Neural progenitor cell (in vitro differentiated cells): Measurements from ENCODE around the gene SLC34A2. TPM values are rescaled to one million over a fixed set of nuclear protein-coding genes. Genes with fewer than 3 reads are reported as not detected.
"Not testable (repeated sequence)": the region's sequence is repeated elsewhere in the genome, so short reads cannot be mapped to it uniquely, and the experiment has no call there.

Experiments
- DNase-seq: peaks from one replicate; pipeline ENCODE4 v3.0.0-alpha.2; 2016; ENCODE audit warnings: low spot score
- H2AFZ ChIP-seq: fragments of 200-600 bp; sonication (generic); replicated peaks from 2 replicates; pipeline ENCODE4 v1.6.1; 2016; ENCODE audit warnings: antibody characterized with exemption
- H3F3A ChIP-seq: fragments of 200-600 bp; sonication (generic); 2 replicates; pipeline ENCODE4 v1.6.1; 2016; ENCODE audit warnings: antibody characterized with exemption, low read depth
- H3K27ac ChIP-seq: fragments of 200-600 bp; sonication (generic); 2 replicates; pipeline ENCODE4 v1.5.1; 2016; ENCODE audit warnings: mild to moderate bottlenecking
- H3K27me3 ChIP-seq: fragments of 200-600 bp; sonication (generic); 2 replicates; pipeline ENCODE4 v1.6.1; 2016; ENCODE audit warnings: mild to moderate bottlenecking, moderate library complexity
- H3K36me3 ChIP-seq: fragments of 200-600 bp; sonication (generic); 2 replicates; pipeline ENCODE4 v1.5.1; 2016
- H3K4me1 ChIP-seq: fragments of 200-600 bp; sonication (generic); 2 replicates; pipeline ENCODE4 v1.6.1; 2016; ENCODE audit warnings: mixed run types
- H3K4me2 ChIP-seq: fragments of 200-600 bp; sonication (generic); 2 replicates; pipeline ENCODE4 v1.6.1; 2016
- H3K4me3 ChIP-seq: fragments of 200-600 bp; sonication (generic); 2 replicates; pipeline ENCODE4 v1.5.1; 2016
- H3K79me2 ChIP-seq: fragments of 200-600 bp; sonication (generic); 2 replicates; pipeline ENCODE4 v1.6.1; 2016; ENCODE audit warnings: low read depth
- H3K9ac ChIP-seq: fragments of 200-600 bp; sonication (generic); 2 replicates; pipeline ENCODE4 v1.6.1; 2016
- H3K9me3 ChIP-seq: fragments of 200-600 bp; sonication (generic); 2 replicates; pipeline ENCODE4 v1.5.1; 2016; ENCODE audit warnings: low read depth
- H4K20me1 ChIP-seq: fragments of 200-600 bp; sonication (generic); 2 replicates; pipeline ENCODE4 v1.6.1; 2016; ENCODE audit warnings: low read depth
- H3K27ac Mint-ChIP-seq: 3 replicates; pipeline ENCODE4 v1.8.0; 2021; ENCODE audit warnings: mixed read lengths
- H3K27me3 Mint-ChIP-seq: 2 replicates; pipeline ENCODE4 v1.8.0; 2022; ENCODE audit warnings: low read depth, mild to moderate bottlenecking, inconsistent platforms, moderate library complexity, mixed read lengths; ENCODE audit not compliant: insufficient read depth
- H3K36me3 Mint-ChIP-seq: 3 replicates; pipeline ENCODE4 v1.8.0; 2021; ENCODE audit warnings: mixed read lengths
- H3K4me1 Mint-ChIP-seq: 3 replicates; pipeline ENCODE4 v1.8.0; 2021; ENCODE audit warnings: mixed read lengths
- H3K4me3 Mint-ChIP-seq: 3 replicates; pipeline ENCODE4 v1.8.0; 2021; ENCODE audit warnings: mild to moderate bottlenecking, moderate library complexity, mixed read lengths
- H3K9me3 Mint-ChIP-seq: 3 replicates; pipeline ENCODE4 v1.8.0; 2020; ENCODE audit warnings: mixed read lengths
- EZH2 ChIP-seq: fragments of 200-600 bp; sonication (generic); IDR thresholded peaks from 2 replicates; pipeline ENCODE4 v1.6.1; 2017; ENCODE audit warnings: antibody characterized with exemption, mild to moderate bottlenecking, moderate library complexity
- EZH2phosphoT487 ChIP-seq: fragments of 200-600 bp; sonication (generic); IDR thresholded peaks from 2 replicates; pipeline ENCODE4 v1.6.1; 2017; ENCODE audit warnings: antibody characterized with exemption
- total RNA-seq: library from RNA; depleted of rRNA; stranded (reverse); fragments of >200 nt; gene quantifications from 2 replicates; pipeline ENCODE4 v1.2.3, GENCODE V29; 2015; ENCODE audit warnings: low replicate concordance
- TF ChIP-seq, protein P1 (sequence below): fragments of 200-600 bp; sonication (generic); IDR thresholded peaks from 2 replicates; pipeline ENCODE4 v1.5.1; 2017; ENCODE audit warnings: antibody characterized with exemption, mild to moderate bottlenecking

The SLC34A2 gene
- total RNA-seq, 1 donor from 2014 or later, result not detected

DNA sequence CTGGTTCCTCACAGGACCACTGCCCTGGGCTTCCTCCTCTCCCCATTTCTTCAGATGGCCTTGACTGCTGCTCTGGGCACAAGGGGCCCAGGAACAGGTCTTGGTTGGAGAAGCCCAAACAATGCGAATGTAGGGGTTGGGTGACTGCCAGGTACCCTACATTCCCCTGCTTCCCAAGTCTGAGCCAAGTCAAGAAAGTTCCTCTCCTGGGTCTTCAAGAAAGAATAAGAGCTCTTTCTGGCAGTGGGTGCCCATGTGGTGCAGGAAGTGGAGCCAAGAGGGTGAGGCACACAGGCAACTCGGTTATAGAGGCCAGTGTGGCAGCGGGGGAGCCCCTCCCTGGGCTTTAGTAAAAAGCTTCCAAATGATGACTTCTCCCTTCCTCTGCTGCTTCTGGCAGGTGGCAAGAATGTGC, 2.7 kb downstream of the SLC34A2 start:
- Mint-ChIP-seq H3K4me1 (peaks cover 29% of the 10 kb centered on the region), H3K4me3 (no peak overlapping the region), H3K36me3 (no peaks in the 10 kb centered on the region), H3K27ac (no peak overlapping the region), H3K9me3 (peaks cover 2% of the 10 kb centered on the region), H3K27me3 (peaks cover 29% of the 10 kb centered on the region)
- no peak for DNase-seq
- Histone ChIP-seq H3K36me3 (no peaks in the 10 kb centered on the region), H3K4me3 (no peak overlapping the region), H2AFZ (no peak overlapping the region), H3K79me2 (no peaks in the 10 kb centered on the region), H3K9me3 (no peaks in the 10 kb centered on the region), H3K27ac (no peak overlapping the region), H3K9ac (no peak overlapping the region), H3K4me2 (no peak overlapping the region), H3K4me1 (peaks cover 46% of the 10 kb centered on the region), H3F3A (peaks cover 46% of the 10 kb centered on the region), H3K27me3 (peaks cover 60% of the 10 kb centered on the region), H4K20me1 (no peaks in the 10 kb centered on the region)
- TF ChIP-seq EZH2, result no peak
- TF ChIP-seq, protein P1, sequence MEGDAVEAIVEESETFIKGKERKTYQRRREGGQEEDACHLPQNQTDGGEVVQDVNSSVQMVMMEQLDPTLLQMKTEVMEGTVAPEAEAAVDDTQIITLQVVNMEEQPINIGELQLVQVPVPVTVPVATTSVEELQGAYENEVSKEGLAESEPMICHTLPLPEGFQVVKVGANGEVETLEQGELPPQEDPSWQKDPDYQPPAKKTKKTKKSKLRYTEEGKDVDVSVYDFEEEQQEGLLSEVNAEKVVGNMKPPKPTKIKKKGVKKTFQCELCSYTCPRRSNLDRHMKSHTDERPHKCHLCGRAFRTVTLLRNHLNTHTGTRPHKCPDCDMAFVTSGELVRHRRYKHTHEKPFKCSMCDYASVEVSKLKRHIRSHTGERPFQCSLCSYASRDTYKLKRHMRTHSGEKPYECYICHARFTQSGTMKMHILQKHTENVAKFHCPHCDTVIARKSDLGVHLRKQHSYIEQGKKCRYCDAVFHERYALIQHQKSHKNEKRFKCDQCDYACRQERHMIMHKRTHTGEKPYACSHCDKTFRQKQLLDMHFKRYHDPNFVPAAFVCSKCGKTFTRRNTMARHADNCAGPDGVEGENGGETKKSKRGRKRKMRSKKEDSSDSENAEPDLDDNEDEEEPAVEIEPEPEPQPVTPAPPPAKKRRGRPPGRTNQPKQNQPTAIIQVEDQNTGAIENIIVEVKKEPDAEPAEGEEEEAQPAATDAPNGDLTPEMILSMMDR, result no peak

DNA sequence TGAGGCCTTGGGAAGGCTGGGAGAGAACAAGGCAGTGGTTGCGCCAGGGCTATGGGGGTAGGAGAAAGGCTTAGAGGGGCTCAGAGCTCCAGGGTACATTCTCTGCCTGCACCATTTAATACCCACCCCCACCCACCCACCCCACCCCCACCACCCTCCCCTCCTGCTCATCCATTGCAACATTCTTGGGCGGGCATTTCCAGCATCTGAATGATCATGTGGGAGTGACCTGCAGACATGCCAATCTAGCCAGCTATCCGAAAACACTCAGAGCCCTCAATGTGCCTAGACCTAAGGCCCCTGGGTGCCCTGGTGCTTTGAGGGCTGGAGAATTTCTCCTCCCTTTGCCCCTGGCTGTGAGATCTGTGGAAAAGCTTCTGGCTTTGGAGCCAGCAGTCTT, 3.1 kb downstream of the SLC34A2 start:
- Mint-ChIP-seq H3K36me3 (no peaks in the 10 kb centered on the region), H3K27me3 (peaks cover 26% of the 10 kb centered on the region), H3K27ac (no peak overlapping the region), H3K4me1 (peaks cover 33% of the 10 kb centered on the region), H3K4me3 (no peak overlapping the region), H3K9me3 (peaks cover 2% of the 10 kb centered on the region)
- TF ChIP-seq, protein P1, result no peak
- TF ChIP-seq EZH2phosphoT487 (no peak), EZH2 (no peak)
- no peaks in the 10 kb centered on the region for H3K36me3 ChIP-seq
- no peak overlapping the region for H2AFZ ChIP-seq
- H3K27ac ChIP-seq, result no peak overlapping the region
- H3K9me3 ChIP-seq, result no peaks in the 10 kb centered on the region
- H4K20me1 ChIP-seq, result no peaks in the 10 kb centered on the region
- no peak overlapping the region for H3K4me2 ChIP-seq
- no peak overlapping the region for H3K9ac ChIP-seq
- no peaks in the 10 kb centered on the region for H3K79me2 ChIP-seq
- no peak overlapping the region for H3K4me3 ChIP-seq
- DNase-seq, result no peak
- peaks cover 46% of the 10 kb centered on the region for H3F3A ChIP-seq
- peaks cover 50% of the 10 kb centered on the region for H3K4me1 ChIP-seq
- H3K27me3 ChIP-seq, result peaks cover 56% of the 10 kb centered on the region

DNA sequence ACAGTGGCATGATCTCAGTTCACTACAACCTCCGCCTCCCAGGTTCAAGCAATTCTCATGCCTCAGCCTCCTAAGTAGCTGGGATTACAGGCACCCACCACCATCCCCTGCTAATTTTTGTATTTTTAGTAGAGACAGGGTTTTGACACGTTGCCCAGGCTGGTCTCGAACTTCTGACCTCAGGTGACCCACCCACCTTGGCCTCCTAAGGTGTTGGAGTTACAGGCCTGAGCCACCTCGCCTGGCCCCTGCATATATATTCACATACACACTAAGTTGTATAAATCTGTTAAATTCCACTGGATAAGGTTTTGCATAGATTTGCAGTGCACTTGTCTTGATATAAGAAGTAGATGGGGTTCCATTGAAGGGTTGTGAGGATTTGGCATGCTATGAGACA, 5.8 kb downstream of the SLC34A2 start:
- Mint-ChIP-seq H3K27me3 (peaks cover 17% of the 10 kb centered on the region), H3K4me1 (peaks cover 31% of the 10 kb centered on the region)
- Histone ChIP-seq H3K27me3 (peaks cover 29% of the 10 kb centered on the region), H3K4me1 (peaks cover 35% of the 10 kb centered on the region), H3F3A (peaks cover 28% of the 10 kb centered on the region)
- H3K79me2 ChIP-seq, H3K4me3 Mint-ChIP-seq, H3K9me3 ChIP-seq, H3K27ac ChIP-seq, H3K4me3 ChIP-seq, H3K27ac Mint-ChIP-seq, H3K4me2 ChIP-seq, DNase-seq, H3K9me3 Mint-ChIP-seq, H3K36me3 Mint-ChIP-seq, H3K9ac ChIP-seq, H4K20me1 ChIP-seq, H3K36me3 ChIP-seq, H2AFZ ChIP-seq: not testable (repeated sequence)

DNA sequence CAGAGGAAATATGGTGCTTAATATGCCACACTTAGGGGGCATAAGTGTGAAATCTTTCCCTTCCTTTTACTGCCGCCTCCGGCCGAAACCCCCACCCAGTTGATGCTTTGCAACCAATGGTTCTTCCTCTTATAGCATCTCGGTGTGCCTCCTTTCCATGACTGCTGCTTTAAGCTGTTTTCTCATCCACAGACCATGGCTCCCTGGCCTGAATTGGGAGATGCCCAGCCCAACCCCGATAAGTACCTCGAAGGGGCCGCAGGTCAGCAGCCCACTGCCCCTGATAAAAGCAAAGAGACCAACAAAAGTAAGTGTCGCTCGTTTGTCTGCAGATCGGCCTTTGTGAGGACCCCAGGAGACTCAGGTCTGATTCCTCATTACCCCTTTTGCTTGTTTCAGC, 6.7 kb downstream of the SLC34A2 start:
- Histone ChIP-seq H3F3A (peaks cover 19% of the 10 kb centered on the region), H3K4me3 (no peak overlapping the region), H4K20me1 (no peaks in the 10 kb centered on the region), H3K9me3 (no peaks in the 10 kb centered on the region), H3K4me2 (no peak overlapping the region), H3K4me1 (peaks cover 26% of the 10 kb centered on the region), H3K36me3 (no peaks in the 10 kb centered on the region), H3K27me3 (peaks cover 21% of the 10 kb centered on the region), H3K27ac (no peak overlapping the region), H3K79me2 (no peaks in the 10 kb centered on the region), H2AFZ (no peak overlapping the region), H3K9ac (no peak overlapping the region)
- H3K4me1 Mint-ChIP-seq, result peaks cover 25% of the 10 kb centered on the region
- H3K9me3 Mint-ChIP-seq, result no peaks in the 10 kb centered on the region
- no peaks in the 10 kb centered on the region for H3K36me3 Mint-ChIP-seq
- H3K4me3 Mint-ChIP-seq, result no peak overlapping the region
- TF ChIP-seq EZH2phosphoT487 (no peak), EZH2 (no peak)
- TF ChIP-seq, protein P1, result no peak
- DNase-seq, result no peak
- no peak overlapping the region for H3K27ac Mint-ChIP-seq
- peaks cover 10% of the 10 kb centered on the region for H3K27me3 Mint-ChIP-seq
